Vagina (tissue), 2 donors: Measurements from ENCODE around the gene TBL1XR1. TPM values are rescaled to one million over a fixed set of nuclear protein-coding genes. Genes with fewer than 3 reads are reported as not detected.

Source experiments
- DNase-seq, 2 donors: peaks; one replicate each; pipeline ENCODE4 v3.0.0-alpha.2; 2017; ENCODE audit errors: extremely low spot score in 2 of 2
- H3K27ac ChIP-seq: fragments of 200-600 bp; sonication (generic); one replicate; pipeline ENCODE4 v1.5.1; 2019
- H3K27me3 ChIP-seq: fragments of 200-600 bp; sonication (generic); one replicate; pipeline ENCODE4 v1.5.1; 2019
- H3K36me3 ChIP-seq, 2 donors: fragments of 200-600 bp; sonication (generic); one replicate each; pipeline ENCODE4 v1.5.1; 2017 to 2019
- H3K4me1 ChIP-seq: fragments of 200-600 bp; sonication (generic); one replicate; pipeline ENCODE4 v1.5.1; 2019
- H3K4me3 ChIP-seq, 2 donors: fragments of 200-600 bp; sonication (generic); 1 replicate in 1 of 2; 2 replicates in 1 of 2; pipeline ENCODE4 v1.5.1; 2016 to 2019
- H3K9me3 ChIP-seq: fragments of 200-600 bp; sonication (generic); one replicate; pipeline ENCODE4 v1.5.1; 2019
- POLR2A ChIP-seq, 2 donors: fragments of 450-650 bp; IDR thresholded peaks; one replicate each; pipeline ENCODE4 v1.6.1; 2017; ENCODE audit warnings: antibody characterized with exemption in 2 of 2, mild to moderate bottlenecking in 2 of 2, moderate library complexity in 2 of 2
- POLR2AphosphoS5 ChIP-seq, 2 donors: sonication (generic); formaldehyde crosslinking; IDR thresholded peaks; one replicate each; pipeline ENCODE4 v1.9.0; 2017; ENCODE audit warnings: antibody characterized with exemption in 2 of 2, mild to moderate bottlenecking in 2 of 2, low read depth in 1 of 2; ENCODE audit not compliant: insufficient read depth in 1 of 2
- intact Hi-C: fragments of 100-400 bp; cut with DNase I; formaldehyde crosslinking; loops from one replicate; pipeline ENCODE4 v1.15.1; 2023
- total RNA-seq: library from RNA; depleted of rRNA; stranded (reverse); fragments of >200 nt; gene quantifications from one replicate; pipeline ENCODE4 v1.2.3, GENCODE V29; 2016
- TF ChIP-seq, protein P1 (sequence below), 3 experiments: fragments of 450-650 bp in 2 of 3; fragments of 200-600 bp in 1 of 3; sonication (generic) in 1 of 3; IDR thresholded peaks; one replicate each; pipeline ENCODE4 v1.5.1; 2017 to 2019; ENCODE audit warnings: antibody characterized with exemption in 3 of 3, mild to moderate bottlenecking in 2 of 3, moderate library complexity in 2 of 3

The TBL1XR1 gene
- total RNA-seq, 1 donor from 2014 or later = 80.5 TPM

DNA sequence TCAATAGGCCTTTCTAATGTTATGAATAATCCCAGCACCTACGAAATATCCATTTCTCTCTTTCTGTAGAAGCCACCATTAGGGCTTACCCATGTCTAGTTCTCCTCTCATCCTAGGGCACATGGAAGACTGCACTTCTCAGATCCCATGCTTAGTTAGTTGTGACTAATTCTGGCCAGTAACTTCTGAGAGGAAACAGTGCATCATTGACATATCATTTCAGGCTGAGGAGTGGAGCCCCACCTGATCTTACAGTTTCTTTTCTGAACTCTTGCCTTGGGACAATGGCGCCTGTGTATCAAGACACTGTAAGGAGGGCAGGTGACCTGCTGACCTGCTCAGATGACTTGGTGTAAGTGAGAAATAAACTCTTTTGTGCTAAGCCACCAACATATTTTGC is 39.4 kb upstream of the TBL1XR1 start:
- Histone ChIP-seq H3K27ac (no peak overlapping the region), H3K36me3 (no peaks in the 10 kb centered on the region), H3K4me3 (no peak overlapping the region), H3K4me1 (no peaks in the 10 kb centered on the region), H3K9me3 (no peaks in the 10 kb centered on the region), H3K27me3 (no peaks in the 10 kb centered on the region)
- TF ChIP-seq, protein P1, sequence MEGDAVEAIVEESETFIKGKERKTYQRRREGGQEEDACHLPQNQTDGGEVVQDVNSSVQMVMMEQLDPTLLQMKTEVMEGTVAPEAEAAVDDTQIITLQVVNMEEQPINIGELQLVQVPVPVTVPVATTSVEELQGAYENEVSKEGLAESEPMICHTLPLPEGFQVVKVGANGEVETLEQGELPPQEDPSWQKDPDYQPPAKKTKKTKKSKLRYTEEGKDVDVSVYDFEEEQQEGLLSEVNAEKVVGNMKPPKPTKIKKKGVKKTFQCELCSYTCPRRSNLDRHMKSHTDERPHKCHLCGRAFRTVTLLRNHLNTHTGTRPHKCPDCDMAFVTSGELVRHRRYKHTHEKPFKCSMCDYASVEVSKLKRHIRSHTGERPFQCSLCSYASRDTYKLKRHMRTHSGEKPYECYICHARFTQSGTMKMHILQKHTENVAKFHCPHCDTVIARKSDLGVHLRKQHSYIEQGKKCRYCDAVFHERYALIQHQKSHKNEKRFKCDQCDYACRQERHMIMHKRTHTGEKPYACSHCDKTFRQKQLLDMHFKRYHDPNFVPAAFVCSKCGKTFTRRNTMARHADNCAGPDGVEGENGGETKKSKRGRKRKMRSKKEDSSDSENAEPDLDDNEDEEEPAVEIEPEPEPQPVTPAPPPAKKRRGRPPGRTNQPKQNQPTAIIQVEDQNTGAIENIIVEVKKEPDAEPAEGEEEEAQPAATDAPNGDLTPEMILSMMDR (IDR thresholded peaks at IDR 0.05) = no peak
- no peak for TF ChIP-seq POLR2AphosphoS5 (IDR thresholded peaks at IDR 0.05; ENCODE audit: insufficient read depth in 1 of 2, low read depth in 1 of 2)
- no peak for TF ChIP-seq POLR2A (IDR thresholded peaks at IDR 0.05)
- DNase-seq = no peak
- intact Hi-C loops = no loop called here

DNA sequence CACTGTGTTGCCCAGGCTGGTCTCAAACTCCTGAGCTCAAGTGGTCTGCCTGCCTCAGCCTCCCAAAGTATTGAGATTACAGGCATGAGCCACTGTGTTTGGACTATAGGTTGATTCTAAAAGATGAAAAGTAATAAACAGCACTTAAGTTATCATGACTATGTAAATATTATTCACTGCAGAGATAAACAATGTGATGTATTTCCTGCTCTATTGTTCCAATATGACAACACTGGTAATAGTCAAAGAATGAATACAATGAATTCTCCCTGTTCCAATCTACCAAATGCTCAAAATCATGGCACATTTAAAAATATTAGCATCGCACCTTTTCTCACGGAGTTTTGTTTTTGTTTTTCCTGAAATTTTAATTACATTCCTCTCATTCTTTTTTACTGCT is 36.8 kb upstream of the TBL1XR1 start:
- no peaks in the 10 kb centered on the region for H3K4me1 ChIP-seq

DNA sequence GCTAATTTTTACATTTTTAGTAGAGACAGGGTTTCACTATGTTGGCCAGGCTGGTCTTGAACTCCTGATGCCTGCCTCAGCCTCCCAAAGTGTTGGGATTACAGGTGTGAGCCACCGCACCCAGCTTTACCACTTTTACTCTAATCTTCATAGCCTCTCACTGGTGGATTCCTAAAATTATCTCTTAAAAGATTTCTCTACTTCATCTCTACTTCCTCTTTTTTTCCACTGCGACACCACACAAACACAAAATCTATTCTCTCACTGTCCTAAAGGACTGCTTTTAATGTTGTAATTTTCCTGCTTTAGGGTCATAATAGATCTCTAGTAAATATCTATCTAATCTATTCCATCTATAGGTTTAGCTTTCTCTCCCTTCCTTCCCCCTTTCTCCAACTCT is 34.0 kb upstream of the TBL1XR1 start:
- intact Hi-C loops = no loop called here
- Histone ChIP-seq H3K9me3 (no peaks in the 10 kb centered on the region), H3K27me3 (no peaks in the 10 kb centered on the region), H3K27ac (no peak overlapping the region), H3K36me3 (no peaks in the 10 kb centered on the region), H3K4me1 (no peaks in the 10 kb centered on the region), H3K4me3 (no peak overlapping the region)
- no peak for DNase-seq
- TF ChIP-seq POLR2A (IDR thresholded peaks at IDR 0.05) = no peak
- TF ChIP-seq, protein P1 (IDR thresholded peaks at IDR 0.05) = no peak
- TF ChIP-seq POLR2AphosphoS5 (IDR thresholded peaks at IDR 0.05; ENCODE audit: insufficient read depth in 1 of 2, low read depth in 1 of 2) = no peak

More for the DNA sequence above, 36.8 kb upstream of the TBL1XR1 start:
- Histone ChIP-seq H3K36me3 (no peaks in the 10 kb centered on the region), H3K27ac (no peak overlapping the region), H3K9me3 (no peaks in the 10 kb centered on the region), H3K27me3 (no peaks in the 10 kb centered on the region), H3K4me3 (no peak overlapping the region)
- no peak for DNase-seq
- no peak for TF ChIP-seq POLR2AphosphoS5 (IDR thresholded peaks at IDR 0.05; ENCODE audit: insufficient read depth in 1 of 2, low read depth in 1 of 2)
- no peak for TF ChIP-seq POLR2A (IDR thresholded peaks at IDR 0.05)
- TF ChIP-seq, protein P1 (IDR thresholded peaks at IDR 0.05) = no peak
- intact Hi-C loops = no loop called here

DNA sequence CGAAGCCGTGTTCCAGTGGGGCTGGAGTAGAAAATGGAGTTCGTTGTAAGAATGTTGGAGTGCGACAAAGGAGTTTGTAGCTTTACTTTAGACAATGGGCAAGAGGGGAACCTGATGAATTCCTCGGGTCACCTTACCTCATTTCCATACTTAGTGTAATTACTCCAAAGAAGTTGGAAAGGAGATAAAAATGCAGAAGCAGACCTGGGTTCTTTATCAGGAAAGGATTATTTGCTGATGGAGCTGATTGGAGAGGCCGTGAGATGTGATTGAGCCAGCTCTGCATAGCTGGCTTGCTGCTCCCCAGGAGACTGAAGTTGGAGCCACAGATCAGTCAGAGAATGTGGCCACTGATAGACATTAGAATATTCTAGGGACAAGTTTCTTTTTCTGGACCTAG is 33.4 kb upstream of the TBL1XR1 start:
- Histone ChIP-seq H3K27me3 (no peaks in the 10 kb centered on the region), H3K27ac (no peak overlapping the region), H3K4me3 (no peak overlapping the region), H3K9me3 (no peaks in the 10 kb centered on the region), H3K4me1 (no peaks in the 10 kb centered on the region), H3K36me3 (no peaks in the 10 kb centered on the region)
- peak in 1 of 2 donors; percentile 32 for DNase-seq
- no peak for TF ChIP-seq POLR2AphosphoS5 (IDR thresholded peaks at IDR 0.05; ENCODE audit: insufficient read depth in 1 of 2, low read depth in 1 of 2)
- TF ChIP-seq, protein P1 (IDR thresholded peaks at IDR 0.05) = no peak
- no peak for TF ChIP-seq POLR2A (IDR thresholded peaks at IDR 0.05)
- intact Hi-C loops = no loop called here

DNA sequence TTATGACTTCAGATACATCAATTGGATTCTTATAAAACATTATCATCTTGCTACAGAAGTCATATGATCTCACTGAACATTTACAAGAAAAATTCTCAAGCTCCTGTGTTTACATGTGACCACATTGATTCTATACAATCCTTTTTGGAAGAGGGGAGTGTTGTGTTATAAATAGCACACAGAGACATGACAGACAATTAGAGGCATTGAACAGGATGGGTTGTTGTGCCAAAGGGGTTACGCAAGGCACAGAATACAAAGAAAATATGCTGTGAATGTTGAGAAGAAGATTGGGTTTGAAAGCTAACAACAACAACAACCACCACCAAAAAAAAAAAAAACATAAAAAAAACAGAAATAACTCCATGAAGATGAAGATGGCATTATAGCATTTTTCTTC is 32.5 kb upstream of the TBL1XR1 start:
- H3K4me3 ChIP-seq = no peak overlapping the region
- no peak for DNase-seq
- H3K9me3 ChIP-seq = no peaks in the 10 kb centered on the region
- H3K4me1 ChIP-seq = no peaks in the 10 kb centered on the region
- TF ChIP-seq, protein P1 (IDR thresholded peaks at IDR 0.05) = no peak
- no peak for TF ChIP-seq POLR2A (IDR thresholded peaks at IDR 0.05)
- no peak for TF ChIP-seq POLR2AphosphoS5 (IDR thresholded peaks at IDR 0.05; ENCODE audit: insufficient read depth in 1 of 2, low read depth in 1 of 2)
- no peaks in the 10 kb centered on the region for H3K36me3 ChIP-seq
- no peak overlapping the region for H3K27ac ChIP-seq
- intact Hi-C loops = no loop called here
- H3K27me3 ChIP-seq = no peaks in the 10 kb centered on the region
